Measurements from ENCODE around the gene PRDM1.

DNA sequence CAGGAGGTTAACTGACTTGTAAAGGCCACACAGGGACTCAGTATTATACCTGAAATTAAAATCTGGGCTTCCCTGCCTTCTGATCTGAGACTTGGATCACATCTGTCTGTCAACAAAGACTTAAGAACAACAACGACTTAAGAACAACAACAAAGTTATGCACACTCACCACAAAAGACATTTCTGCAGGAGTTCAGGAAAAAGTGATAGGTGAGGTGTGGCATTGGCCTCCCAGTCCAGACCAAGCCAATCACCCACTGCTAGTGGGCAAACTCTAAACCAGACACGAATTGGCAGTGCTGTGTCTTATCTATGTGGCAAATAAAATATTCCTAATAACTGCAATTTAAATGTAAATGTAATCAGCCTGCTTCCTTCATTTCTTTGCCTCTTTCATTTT, 61.3 kb downstream of the PRDM1 start:
- TF ChIP-seq, protein P1, sequence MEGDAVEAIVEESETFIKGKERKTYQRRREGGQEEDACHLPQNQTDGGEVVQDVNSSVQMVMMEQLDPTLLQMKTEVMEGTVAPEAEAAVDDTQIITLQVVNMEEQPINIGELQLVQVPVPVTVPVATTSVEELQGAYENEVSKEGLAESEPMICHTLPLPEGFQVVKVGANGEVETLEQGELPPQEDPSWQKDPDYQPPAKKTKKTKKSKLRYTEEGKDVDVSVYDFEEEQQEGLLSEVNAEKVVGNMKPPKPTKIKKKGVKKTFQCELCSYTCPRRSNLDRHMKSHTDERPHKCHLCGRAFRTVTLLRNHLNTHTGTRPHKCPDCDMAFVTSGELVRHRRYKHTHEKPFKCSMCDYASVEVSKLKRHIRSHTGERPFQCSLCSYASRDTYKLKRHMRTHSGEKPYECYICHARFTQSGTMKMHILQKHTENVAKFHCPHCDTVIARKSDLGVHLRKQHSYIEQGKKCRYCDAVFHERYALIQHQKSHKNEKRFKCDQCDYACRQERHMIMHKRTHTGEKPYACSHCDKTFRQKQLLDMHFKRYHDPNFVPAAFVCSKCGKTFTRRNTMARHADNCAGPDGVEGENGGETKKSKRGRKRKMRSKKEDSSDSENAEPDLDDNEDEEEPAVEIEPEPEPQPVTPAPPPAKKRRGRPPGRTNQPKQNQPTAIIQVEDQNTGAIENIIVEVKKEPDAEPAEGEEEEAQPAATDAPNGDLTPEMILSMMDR (IDR thresholded peaks at IDR 0.05), result no peak
- no peak for TF ChIP-seq POLR2A (IDR thresholded peaks at IDR 0.05)
